WTC11 (cell line): ENCODE data around the gene BFSP2. TPM values are rescaled to one million over a fixed set of nuclear protein-coding genes. Genes with fewer than 3 reads are reported as not detected.

Source experiments
- ATAC-seq: fragments of 200-7000 bp; cut with Tn5 transposase; 2 replicates; pipeline ENCODE4 v1.10.0; 2021; ENCODE audit warnings: mild to moderate bottlenecking, moderate library complexity
- CTCF ChIA-PET: fragments of 300-600 bp; sonication (Branson Sonifier 250); formaldehyde crosslinking; loops from one replicate; lab custom pipeline; 2021; ENCODE audit warnings: antibody characterized with exemption; lab: Charles Lee
- POLR2A ChIA-PET: fragments of 350-600 bp; sonication (Branson Sonifier 250); formaldehyde crosslinking; loops from one replicate; lab custom pipeline; 2021; ENCODE audit warnings: antibody characterized with exemption; lab: Charles Lee
- DNase-seq: peaks from one replicate; pipeline ENCODE4 v3.0.0; 2021; ENCODE audit warnings: low spot score
- H3K27ac Mint-ChIP-seq: 2 replicates; pipeline ENCODE4 v1.8.0; 2021; ENCODE audit warnings: mixed read lengths
- H3K27me3 Mint-ChIP-seq: 2 replicates; pipeline ENCODE4 v1.8.0; 2021; ENCODE audit warnings: low read depth, mild to moderate bottlenecking, moderate library complexity, mixed read lengths
- H3K36me3 Mint-ChIP-seq: 2 replicates; pipeline ENCODE4 v1.8.0; 2021; ENCODE audit warnings: mixed read lengths
- H3K4me1 Mint-ChIP-seq: 2 replicates; pipeline ENCODE4 v1.8.0; 2022; ENCODE audit warnings: mixed read lengths
- H3K4me3 Mint-ChIP-seq: 2 replicates; pipeline ENCODE4 v1.8.0; 2021; ENCODE audit warnings: mild to moderate bottlenecking, moderate library complexity, mixed read lengths
- H3K9me3 Mint-ChIP-seq: 2 replicates; pipeline ENCODE4 v1.8.0; 2021; ENCODE audit warnings: mixed read lengths
- CREM ChIP-seq: sonication (generic); formaldehyde crosslinking; IDR thresholded peaks from 2 replicates; pipeline ENCODE4 v1.8.1; 2022; ENCODE audit warnings: mild to moderate bottlenecking, missing genetic modification reagents, moderate library complexity
- ETV6 ChIP-seq: sonication (generic); formaldehyde crosslinking; IDR thresholded peaks from 2 replicates; pipeline ENCODE4 v1.8.1; 2022; ENCODE audit warnings: mild to moderate bottlenecking, missing genetic modification reagents
- GRHL2 ChIP-seq: fragments of 250-450 bp; sonication (Bioruptor Pico); IDR thresholded peaks from 2 replicates; pipeline ENCODE4 v1.8.0; 2022; ENCODE audit warnings: mild to moderate bottlenecking, moderate library complexity; ENCODE audit not compliant: insufficient replicate concordance, severe bottlenecking
- IRF2 ChIP-seq: sonication (generic); formaldehyde crosslinking; IDR thresholded peaks from 2 replicates; pipeline ENCODE4 v1.8.0; 2022; ENCODE audit warnings: low read depth, missing genetic modification reagents, borderline replicate concordance
- MXD4 ChIP-seq: fragments of 250-450 bp; sonication (Bioruptor Pico); IDR thresholded peaks from 2 replicates; pipeline ENCODE4 v1.8.0; 2021; ENCODE audit warnings: mild to moderate bottlenecking, moderate library complexity, borderline replicate concordance
- NR1H2 ChIP-seq: sonication (generic); formaldehyde crosslinking; IDR thresholded peaks from 2 replicates; pipeline ENCODE4 v1.9.0; 2021; ENCODE audit warnings: mild to moderate bottlenecking, moderate library complexity, missing genetic modification reagents
- TEAD4 ChIP-seq: sonication (generic); formaldehyde crosslinking; IDR thresholded peaks from 2 replicates; pipeline ENCODE4 v1.8.0; 2022; ENCODE audit warnings: mild to moderate bottlenecking, missing genetic modification reagents
- TP53 ChIP-seq: sonication (generic); formaldehyde crosslinking; IDR thresholded peaks from 2 replicates; pipeline ENCODE4 v1.8.1; 2023; ENCODE audit warnings: mild to moderate bottlenecking, missing genetic modification reagents
- ZBTB43 ChIP-seq: sonication (generic); formaldehyde crosslinking; IDR thresholded peaks from 2 replicates; pipeline ENCODE4 v1.8.1; 2023; ENCODE audit warnings: mild to moderate bottlenecking, missing genetic modification reagents
- ZNF281 ChIP-seq: sonication (generic); formaldehyde crosslinking; IDR thresholded peaks from 2 replicates; pipeline ENCODE4 v1.8.0; 2023; ENCODE audit warnings: mild to moderate bottlenecking, missing genetic modification reagents
- ZNF512 ChIP-seq: sonication (generic); formaldehyde crosslinking; IDR thresholded peaks from 2 replicates; pipeline ENCODE4 v1.8.1; 2022; ENCODE audit warnings: missing genetic modification reagents, borderline replicate concordance
- total RNA-seq: library from RNA; stranded (reverse); gene quantifications from 3 replicates; pipeline ENCODE4 v1.2.3, GENCODE V29; 2021
- TF ChIP-seq, protein P1 (sequence below): fragments of 250-450 bp; sonication (Bioruptor Pico); IDR thresholded peaks from 2 replicates; pipeline ENCODE4 v1.9.0; 2021; ENCODE audit warnings: mild to moderate bottlenecking
- TF ChIP-seq, protein P2 (sequence below): sonication (generic); formaldehyde crosslinking; IDR thresholded peaks from 2 replicates; pipeline ENCODE4 v1.8.1; 2023; ENCODE audit warnings: mild to moderate bottlenecking, moderate library complexity, missing genetic modification reagents

BFSP2 gene
- total RNA-seq, 1 experiment from 2014 or later: not detected

DNA sequence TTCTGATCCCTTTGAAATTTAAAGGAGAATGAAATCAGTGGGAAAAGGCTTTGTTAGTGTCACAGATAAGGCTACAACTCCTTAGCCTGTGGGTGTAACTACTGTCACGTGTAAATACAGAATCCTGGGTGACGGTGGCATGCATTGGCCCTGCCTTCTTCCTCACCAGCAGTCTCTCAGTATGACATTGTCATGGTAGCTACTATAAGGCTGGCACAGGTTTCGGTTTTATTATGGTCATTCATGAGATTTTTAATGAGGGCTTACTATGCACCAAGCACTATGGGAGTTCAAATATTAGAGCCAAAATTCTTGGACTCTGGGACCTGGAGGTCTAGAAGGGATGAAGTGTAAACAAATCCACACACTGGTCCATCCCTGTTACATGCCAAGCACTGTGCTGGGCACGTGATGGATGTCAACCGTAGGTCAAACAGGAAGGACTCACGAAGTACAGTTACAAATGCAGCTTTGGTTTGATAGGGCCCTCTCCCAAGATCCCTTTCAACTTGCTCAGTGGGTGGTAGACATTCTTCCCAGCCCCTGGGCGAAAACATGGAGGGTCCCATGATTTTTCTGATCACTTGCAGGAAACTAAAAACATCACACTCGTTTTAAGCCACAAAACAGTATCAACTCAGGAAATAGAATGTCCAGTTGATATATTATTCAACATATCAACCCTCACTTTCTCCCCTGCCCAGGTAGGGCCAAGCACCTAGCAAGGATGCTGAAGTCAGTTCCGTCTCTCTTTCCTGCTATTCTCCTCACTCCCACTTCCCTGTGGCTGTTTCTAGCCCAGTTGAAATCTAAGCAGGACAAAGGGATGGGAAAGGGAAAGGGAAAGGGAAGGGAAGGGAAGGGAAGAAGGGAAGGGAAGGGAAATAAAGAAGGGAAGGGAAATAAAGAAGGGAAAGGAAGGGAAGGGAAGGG, 25.3 kb downstream of the BFSP2 start:
- H3K4me3 Mint-ChIP-seq: no peak overlapping the region
- ChIA-PET POLR2A (no interaction called here), CTCF (interaction anchor here (1.1 to 1.5 kb wide), 2 partner anchors 38 to 384 kb away, joined by 5 read pairs; no protein-coding TSS in a partner anchor)
- ATAC-seq: no peak
- H3K27me3 Mint-ChIP-seq: no peaks in the 10 kb centered on the region
- H3K27ac Mint-ChIP-seq: no peak overlapping the region
- H3K9me3 Mint-ChIP-seq: no peaks in the 10 kb centered on the region
- peaks cover 5% of the 10 kb centered on the region; the same call in 1 of the 2 replicates for H3K4me1 Mint-ChIP-seq
- H3K36me3 Mint-ChIP-seq: no peaks in the 10 kb centered on the region; the same call in 1 of the 2 replicates
- no peak for DNase-seq
- no peak for TF ChIP-seq ETV6 (CRISPR knock-in tag)
- no peak for TF ChIP-seq ZNF281
- TF ChIP-seq ZNF512 (CRISPR knock-in tag): no peak

GRCh38 chr3:133425898-133426297, 26.0 kb downstream of the BFSP2 start:
- Mint-ChIP-seq H3K9me3 (no peaks in the 10 kb centered on the region), H3K4me3 (no peak overlapping the region), H3K27me3 (no peaks in the 10 kb centered on the region), H3K36me3 (no peaks in the 10 kb centered on the region; the same call in 1 of the 2 replicates), H3K4me1 (peaks cover 5% of the 10 kb centered on the region; the same call in 1 of the 2 replicates), H3K27ac (no peak overlapping the region)
- CTCF ChIA-PET: no interaction called here
- DNase-seq (no peak), ATAC-seq (no peak)
- POLR2A ChIA-PET: no interaction called here
- TF ChIP-seq, protein P1, sequence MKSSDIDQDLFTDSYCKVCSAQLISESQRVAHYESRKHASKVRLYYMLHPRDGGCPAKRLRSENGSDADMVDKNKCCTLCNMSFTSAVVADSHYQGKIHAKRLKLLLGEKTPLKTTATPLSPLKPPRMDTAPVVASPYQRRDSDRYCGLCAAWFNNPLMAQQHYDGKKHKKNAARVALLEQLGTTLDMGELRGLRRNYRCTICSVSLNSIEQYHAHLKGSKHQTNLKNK (CRISPR knock-in tag): no peak
- no peak for TF ChIP-seq MXD4 (CRISPR knock-in tag)
- TF ChIP-seq GRHL2 (CRISPR knock-in tag): no peak
- no peak for TF ChIP-seq ZNF512 (CRISPR knock-in tag)
- TF ChIP-seq IRF2: no peak
- TF ChIP-seq, protein P2, sequence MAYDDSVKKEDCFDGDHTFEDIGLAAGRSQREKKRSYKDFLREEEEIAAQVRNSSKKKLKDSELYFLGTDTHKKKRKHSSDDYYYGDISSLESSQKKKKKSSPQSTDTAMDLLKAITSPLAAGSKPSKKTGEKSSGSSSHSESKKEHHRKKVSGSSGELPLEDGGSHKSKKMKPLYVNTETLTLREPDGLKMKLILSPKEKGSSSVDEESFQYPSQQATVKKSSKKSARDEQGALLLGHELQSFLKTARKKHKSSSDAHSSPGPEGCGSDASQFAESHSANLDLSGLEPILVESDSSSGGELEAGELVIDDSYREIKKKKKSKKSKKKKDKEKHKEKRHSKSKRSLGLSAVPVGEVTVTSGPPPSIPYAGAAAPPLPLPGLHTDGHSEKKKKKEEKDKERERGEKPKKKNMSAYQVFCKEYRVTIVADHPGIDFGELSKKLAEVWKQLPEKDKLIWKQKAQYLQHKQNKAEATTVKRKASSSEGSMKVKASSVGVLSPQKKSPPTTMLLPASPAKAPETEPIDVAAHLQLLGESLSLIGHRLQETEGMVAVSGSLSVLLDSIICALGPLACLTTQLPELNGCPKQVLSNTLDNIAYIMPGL (CRISPR knock-in tag): no peak
- TF ChIP-seq TP53 (CRISPR knock-in tag): no peak
- TF ChIP-seq NR1H2 (CRISPR knock-in tag): no peak
- TF ChIP-seq ZBTB43 (CRISPR knock-in tag): no peak
- TF ChIP-seq TEAD4: no peak
- TF ChIP-seq CREM (CRISPR knock-in tag): no peak
